Neural crest cell (in vitro differentiated cells): ENCODE measurements around the gene GUCA1A. TPM values are rescaled to one million over a fixed set of nuclear protein-coding genes. Genes with fewer than 3 reads are reported as not detected.

Experiments
- DNase-seq: peaks from one replicate; pipeline ENCODE4 v3.0.0; 2021; ENCODE audit warnings: low read depth, mixed read lengths, low spot score
- H3K27ac Mint-ChIP-seq: one replicate; pipeline ENCODE4 v1.8.0; 2021; ENCODE audit warnings: mild to moderate bottlenecking, mixed read lengths; ENCODE audit not compliant: unreplicated experiment
- H3K27me3 Mint-ChIP-seq: 2 replicates; pipeline ENCODE4 v1.8.0; 2021; ENCODE audit warnings: low read depth, mild to moderate bottlenecking, mixed read lengths
- H3K36me3 Mint-ChIP-seq: 2 replicates; pipeline ENCODE4 v1.8.0; 2021; ENCODE audit warnings: low read depth, mild to moderate bottlenecking, mixed read lengths
- H3K4me1 Mint-ChIP-seq: 2 replicates; pipeline ENCODE4 v1.8.0; 2021; ENCODE audit warnings: mixed read lengths
- H3K4me3 Mint-ChIP-seq: one replicate; pipeline ENCODE4 v1.8.0; 2021; ENCODE audit warnings: mild to moderate bottlenecking, mixed read lengths
- H3K9me3 Mint-ChIP-seq: 2 replicates; pipeline ENCODE4 v1.8.0; 2021; ENCODE audit warnings: mixed read lengths
- CTCF ChIP-seq: fragments of 200-600 bp; sonication (generic); conservative IDR thresholded peaks from 2 replicates; pipeline ENCODE4 v1.5.0; 2021; ENCODE audit warnings: antibody characterized with exemption, mild to moderate bottlenecking
- total RNA-seq: library from RNA; stranded (reverse); gene quantifications from 2 replicates; pipeline ENCODE4 v1.2.1, GENCODE V29; 2021

The GUCA1A gene
- total RNA-seq, 1 donor from 2014 or later: 1.3 TPM

DNA sequence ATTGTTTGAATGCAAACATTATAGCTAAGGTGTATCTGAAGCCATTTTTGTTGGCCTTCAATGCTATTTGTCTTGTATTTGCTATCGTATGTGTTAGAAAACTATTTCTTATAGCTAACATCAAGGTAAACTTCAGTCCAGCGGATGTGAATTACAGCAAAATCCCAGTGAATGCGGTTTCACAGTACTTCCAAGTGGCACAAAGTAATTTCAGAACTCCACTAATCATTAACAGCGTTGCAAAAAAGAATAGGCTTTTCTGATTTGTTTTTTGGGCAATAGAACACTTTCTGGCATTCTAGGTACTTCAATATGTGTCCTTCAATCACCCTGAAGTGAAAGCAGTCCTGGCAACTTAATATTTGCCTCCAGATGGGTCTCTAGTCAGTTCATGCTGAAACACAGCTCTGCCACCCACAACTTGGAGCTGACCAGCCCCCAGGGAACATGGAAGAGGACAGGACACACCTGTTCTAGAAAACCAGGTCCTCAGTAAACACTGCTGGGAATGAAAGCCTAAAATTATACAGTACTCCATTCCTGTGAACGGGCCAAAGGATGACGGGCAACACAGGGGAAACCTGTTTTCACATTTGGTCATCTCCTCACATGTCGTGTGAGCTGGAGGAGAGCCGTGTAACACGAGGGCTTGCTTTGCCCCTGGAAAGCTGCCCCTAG, 54.1 kb downstream of the GUCA1A start:
- no peak for TF ChIP-seq CTCF
- H3K9me3 Mint-ChIP-seq: no peaks in the 10 kb centered on the region
- H3K27ac Mint-ChIP-seq: no peak overlapping the region
- H3K4me1 Mint-ChIP-seq: no peaks in the 10 kb centered on the region
- no peak overlapping the region for H3K4me3 Mint-ChIP-seq
- no peak for DNase-seq
- H3K36me3 Mint-ChIP-seq: no peaks in the 10 kb centered on the region
- no peaks in the 10 kb centered on the region for H3K27me3 Mint-ChIP-seq

GRCh38 chr6:42228305-42228704, 55.1 kb downstream of the GUCA1A start:
- Mint-ChIP-seq H3K36me3 (no peaks in the 10 kb centered on the region), H3K9me3 (no peaks in the 10 kb centered on the region), H3K27me3 (no peaks in the 10 kb centered on the region), H3K27ac (no peak overlapping the region), H3K4me3 (no peak overlapping the region), H3K4me1 (no peaks in the 10 kb centered on the region)
- no peak for DNase-seq
- TF ChIP-seq CTCF: no peak

Other genes with a start within 250 kb of the GUCA1A start
- 21.7 and 24.4 TPM in 2 replicates for gene CCND3, start 231.6 kb upstream of the GUCA1A start, total RNA-seq
- gene TAF8, start 122.8 kb upstream of the GUCA1A start, total RNA-seq: 28.9 and 31.2 TPM in 2 replicates
- 0.14 and 0.26 TPM in 2 replicates for gene C6orf132, start 30.7 kb upstream of the GUCA1A start, total RNA-seq
- gene GUCA1B, start 21.6 kb downstream of the GUCA1A start, total RNA-seq: 1.4 and 2.3 TPM in 2 replicates
- gene MRPS10, start 44.5 kb downstream of the GUCA1A start, total RNA-seq: 29.0 and 32.0 TPM in 2 replicates